GM12878 (cell line): Measurements from ENCODE around the gene CALD1. TPM values are rescaled to one million over a fixed set of nuclear protein-coding genes. Genes with fewer than 3 reads are reported as not detected.

Experiments used
- ATAC-seq: fragments of 200-7000 bp; cut with Tn5 transposase; 3 replicates; pipeline ENCODE4 v1.9.1; 2020; ENCODE audit warnings: mild to moderate bottlenecking, moderate library complexity
- BruUV-seq: library from RNA; stranded (reverse); fragments of 400-500 nt; replicated peaks from 2 replicates; lab custom pipeline; 2021; lab: Mats Ljungman, UMichigan
- CTCF ChIA-PET: fragments of 300-600 bp; sonication (Branson Sonifier 250); formaldehyde crosslinking; extraction: SDS; loops from one replicate; lab custom pipeline; 2021; ENCODE audit warnings: inconsistent platforms; lab: Yijun Ruan, JAX
- POLR2A ChIA-PET: fragments of 350-600 bp; formaldehyde crosslinking; extraction: SDS; loops from one replicate; lab custom pipeline; 2021; ENCODE audit warnings: inconsistent platforms; lab: Charles Lee
- RAD21 ChIA-PET: fragments of 300-600 bp; sonication (Branson Sonifier 250); formaldehyde crosslinking; loops from one replicate; lab custom pipeline; 2023; ENCODE audit warnings: antibody characterized with exemption; ENCODE audit not compliant: unreplicated experiment; lab: Charles Lee
- SMC1A ChIA-PET: fragments of 300-600 bp; sonication (Branson Sonifier 250); formaldehyde crosslinking; loops from one replicate; lab custom pipeline; 2023; ENCODE audit not compliant: unreplicated experiment, uncharacterized antibody; lab: Charles Lee
- DNase-seq: peaks from one replicate; pipeline ENCODE4 v3.0.0-alpha.2; 2011; ENCODE audit warnings: low read depth, low spot score
- FAIRE-seq: peaks from 3 replicates; lab custom pipeline; 2011; peaks lifted over from hg19 to GRCh38; lab: Jason Lieb, UNC
- H2AFZ ChIP-seq: 2 replicates; pipeline ENCODE4 v1.6.0; 2011; ENCODE audit warnings: low read depth, low read length, control low read depth; ENCODE audit not compliant: control insufficient read depth
- H3K27ac ChIP-seq: 2 replicates; pipeline ENCODE4 v1.5.1; 2011; ENCODE audit warnings: control low read depth; ENCODE audit not compliant: control insufficient read depth, insufficient read depth
- H3K27me3 ChIP-seq, 2 experiments: replicated peaks in 1 of 2; 2 replicates each; pipeline versions ENCODE4 v1.6.0 to v1.6.1; 2011; ENCODE audit warnings: low read length in 1 of 2; ENCODE audit not compliant: control insufficient read depth in 2 of 2, insufficient read depth in 2 of 2
- H3K36me3 ChIP-seq, 2 experiments: 2 replicates each; pipeline ENCODE4 v1.5.1; 2011; ENCODE audit warnings: low read length in 1 of 2; ENCODE audit not compliant: control insufficient read depth in 2 of 2, insufficient read depth in 2 of 2
- H3K4me1 ChIP-seq: 2 replicates; pipeline ENCODE4 v1.6.1; 2011; ENCODE audit warnings: mild to moderate bottlenecking, low read length, moderate library complexity, mixed read lengths; ENCODE audit not compliant: control insufficient read depth, insufficient read depth
- H3K4me2 ChIP-seq: 2 replicates; pipeline ENCODE4 v1.6.0; 2011; ENCODE audit warnings: control low read depth; ENCODE audit not compliant: control insufficient read depth, insufficient read depth
- H3K4me3 ChIP-seq: fragments of 200-600 bp; sonication (generic); 2 replicates; pipeline ENCODE4 v1.5.1; 2016
- H3K79me2 ChIP-seq: 2 replicates; pipeline ENCODE4 v1.6.0; 2011; ENCODE audit warnings: low read length; ENCODE audit not compliant: control insufficient read depth, insufficient read depth
- H3K9ac ChIP-seq: 2 replicates; pipeline ENCODE4 v1.8.0; 2011; ENCODE audit warnings: low read length, control low read depth, mixed read lengths; ENCODE audit not compliant: control insufficient read depth, insufficient read depth
- H3K9me3 ChIP-seq: replicated peaks from 3 replicates; pipeline ENCODE4 v1.5.1; 2011; ENCODE audit warnings: mild to moderate bottlenecking, low read length; ENCODE audit not compliant: control insufficient read depth, insufficient read depth
- H4K20me1 ChIP-seq: 2 replicates; pipeline ENCODE4 v1.6.0; 2011; ENCODE audit not compliant: control insufficient read depth, insufficient read depth
- ATF3 ChIP-seq: IDR thresholded peaks from 2 replicates; pipeline ENCODE4 v1.6.1; 2011; ENCODE audit warnings: low read depth, mild to moderate bottlenecking, low read length, moderate library complexity, borderline replicate concordance; ENCODE audit errors: extremely low read depth
- BCL3 ChIP-seq: IDR thresholded peaks from 2 replicates; pipeline ENCODE4 v1.6.1; 2011; ENCODE audit warnings: borderline replicate concordance, low read depth, mild to moderate bottlenecking, moderate library complexity, low read length; ENCODE audit not compliant: insufficient read depth, poor library complexity, severe bottlenecking
- CREM ChIP-seq: IDR thresholded peaks from 2 replicates; pipeline ENCODE4 v1.6.1; 2014; ENCODE audit warnings: antibody characterized with exemption, low read depth
- FOS ChIP-seq: IDR thresholded peaks from 3 replicates; pipeline ENCODE4 v1.6.1; 2011; ENCODE audit warnings: borderline replicate concordance; ENCODE audit not compliant: insufficient read length; ENCODE audit errors: extremely low read depth
- MEF2A ChIP-seq: IDR thresholded peaks from 2 replicates; pipeline ENCODE4 v1.6.1; 2011; ENCODE audit warnings: low read depth, mild to moderate bottlenecking, low read length, moderate library complexity; ENCODE audit not compliant: insufficient read depth
- PAX5 ChIP-seq: IDR thresholded peaks from 2 replicates; pipeline ENCODE4 v1.6.1; 2011; ENCODE audit warnings: low read depth, low read length, borderline replicate concordance
- RAD21 ChIP-seq: IDR thresholded peaks from 2 replicates; pipeline ENCODE4 v1.6.1; 2011; ENCODE audit warnings: mild to moderate bottlenecking, low read depth, low read length, moderate library complexity; ENCODE audit not compliant: insufficient read depth
- RB1 ChIP-seq: fragments of 450-650 bp; formaldehyde crosslinking; IDR thresholded peaks from 2 replicates; pipeline ENCODE4 v1.6.1; 2017; ENCODE audit warnings: mild to moderate bottlenecking, borderline replicate concordance
- SIN3A ChIP-seq: IDR thresholded peaks from 2 replicates; pipeline ENCODE4 v1.6.1; 2012; ENCODE audit warnings: low read depth, low read length, improper control_type of control experiment
- SIX5 ChIP-seq: IDR thresholded peaks from 2 replicates; pipeline ENCODE4 v1.6.1; 2011; ENCODE audit warnings: mild to moderate bottlenecking, low read depth, low read length, moderate library complexity; ENCODE audit not compliant: severe bottlenecking
- SMC3 ChIP-seq: IDR thresholded peaks from 2 replicates; pipeline ENCODE4 v1.6.1; 2011; ENCODE audit warnings: low read length, improper control_type of control experiment, borderline replicate concordance
- ZBTB40 ChIP-seq: fragments of 450-650 bp; IDR thresholded peaks from 2 replicates; pipeline ENCODE4 v1.6.1; 2016; ENCODE audit warnings: mild to moderate bottlenecking, moderate library complexity, borderline replicate concordance
- WGBS: methylation state at CpG from one replicate; pipeline ENCODE4 v1.1.6; 2016; ENCODE audit warnings: low lambda C conversion rate; ENCODE audit not compliant: insufficient replicate concordance, insufficient coverage; ENCODE audit errors: missing lambda C conversion rate; 5-methylcytosine and 5-hydroxymethylcytosine counted together
- in situ Hi-C: fragments of 300-500 bp; cut with MboI; formaldehyde crosslinking; loops from 9 replicates; pipeline ENCODE4 v1.14.3; 2018; ENCODE audit warnings: mixed read lengths
- intact Hi-C: fragments of 100-400 bp; cut with micrococcal nuclease; formaldehyde crosslinking; loops from one replicate; pipeline ENCODE4 v1.14.2; 2022; ENCODE audit not compliant: unreplicated experiment
- polyA plus RNA-seq, 11 experiments: library from polyadenylated mRNA; depleted of rRNA in 4 of 11; unstranded in 6 of 11; stranded (reverse) in 5 of 11; fragments of >200 nt; fragmentation: Nextera tagmentation in 4 of 11; fragmentation: Illumina TruSeq in 1 of 11; extraction: Ambion mirVana in 4 of 11; extraction: Trizol in 1 of 11; gene quantifications; 1 replicate in 1 of 11; 2 replicates in 10 of 11; pipeline versions ENCODE4 v1.2.1 to v1.2.3, GENCODE V29; 2011 to 2016; ENCODE audit warnings: inconsistent platforms in 2 of 11, missing spikeins in 2 of 11, low read depth in 1 of 11
- total RNA-seq, 4 experiments: library from RNA; depleted of rRNA in 3 of 4; stranded (reverse); fragments of >200 nt in 3 of 4; fragmentation: Illumina TruSeq in 1 of 4; extraction: Trizol in 1 of 4; gene quantifications; 2 replicates each; pipeline versions ENCODE4 v1.2.1 to v1.2.3, GENCODE V29; 2013 to 2021
- TF ChIP-seq, protein P1 (sequence below): fragments of 450-650 bp; formaldehyde crosslinking; IDR thresholded peaks from 2 replicates; pipeline ENCODE4 v1.5.0; 2022; ENCODE audit warnings: mild to moderate bottlenecking, missing genetic modification characterization

The CALD1 gene
- total and polyA plus RNA-seq, 10 of the 15 experiments (the other 5 are each of a cell fraction or from before 2014, with no cell fraction given), result 0.03 to 1.3 (median 0.22) TPM

DNA sequence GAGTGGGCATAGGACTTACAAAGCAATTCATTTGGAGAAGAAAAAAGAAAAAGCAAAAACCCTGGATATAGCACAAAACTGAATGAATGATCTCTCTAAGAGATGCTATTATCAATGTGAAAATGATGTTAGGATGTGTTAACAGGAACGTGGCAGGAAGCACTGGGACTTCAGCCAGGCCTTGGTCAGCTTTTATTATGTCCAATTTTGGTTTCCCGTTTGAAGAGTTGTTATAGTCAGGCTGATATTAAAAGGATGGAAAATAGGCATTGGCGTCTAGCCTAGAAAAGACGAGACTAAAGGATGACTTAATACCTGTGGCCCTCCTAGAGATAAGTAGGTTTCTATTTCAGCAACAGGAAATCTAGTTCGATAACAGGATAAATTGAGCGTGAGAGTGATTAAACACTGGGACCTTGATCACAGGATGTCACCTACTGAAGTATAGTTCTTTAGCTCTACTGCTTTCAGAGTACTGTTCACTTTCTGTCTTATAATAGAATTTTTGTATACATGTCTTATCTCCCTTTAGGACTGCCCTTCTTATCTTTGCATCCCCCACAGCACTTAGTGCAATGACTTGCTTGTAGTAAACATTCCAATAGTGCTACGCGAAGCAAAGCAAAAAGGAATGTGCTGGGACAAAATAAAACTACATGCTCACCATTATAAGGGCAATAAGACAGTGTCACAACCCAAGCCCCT, 107.1 kb downstream of the CALD1 start:
- WGBS, result 49% methylated on average over 8 of the region's 8 CpGs
- Histone ChIP-seq H4K20me1 (no peaks in the 10 kb centered on the region), H3K79me2 (no peaks in the 10 kb centered on the region), H3K4me1 (no peaks in the 10 kb centered on the region), H2AFZ (no peak overlapping the region), H3K4me2 (no peak overlapping the region), H3K9me3 (no peaks in the 10 kb centered on the region), H3K4me3 (no peak overlapping the region), H3K36me3 (no peaks in the 10 kb centered on the region), H3K27me3 (no peaks in the 10 kb centered on the region), H3K9ac (no peak overlapping the region), H3K27ac (no peak overlapping the region)
- ChIA-PET CTCF (interaction anchor here (0.8 kb wide), 1 partner anchor 969 kb away, joined by 6 read pairs; no protein-coding TSS in a partner anchor), POLR2A (interaction anchor here (1.2 kb wide), 1 partner anchor 20 kb away, joined by 3 read pairs; no protein-coding TSS in a partner anchor), RAD21 (interaction anchor here (1.3 kb wide), 1 partner anchor 10 kb away, joined by 4 read pairs; no protein-coding TSS in a partner anchor), SMC1A (interaction anchor here (1.0 to 1.3 kb wide), 2 partner anchors 57 to 59 kb away, joined by 3 to 4 read pairs; no protein-coding TSS in a partner anchor)
- no peak for FAIRE-seq
- in situ Hi-C loops, result no loop called here
- ATAC-seq, result no peak
- DNase-seq, result no peak
- BruUV-seq, result no TSS peak
- intact Hi-C loops, result no loop called here
- no peak for TF ChIP-seq SMC3
- TF ChIP-seq ZBTB40, result no peak
- no peak for TF ChIP-seq BCL3
- TF ChIP-seq RB1, result no peak
- TF ChIP-seq CREM, result no peak
- TF ChIP-seq FOS, result no peak
- TF ChIP-seq, protein P1, sequence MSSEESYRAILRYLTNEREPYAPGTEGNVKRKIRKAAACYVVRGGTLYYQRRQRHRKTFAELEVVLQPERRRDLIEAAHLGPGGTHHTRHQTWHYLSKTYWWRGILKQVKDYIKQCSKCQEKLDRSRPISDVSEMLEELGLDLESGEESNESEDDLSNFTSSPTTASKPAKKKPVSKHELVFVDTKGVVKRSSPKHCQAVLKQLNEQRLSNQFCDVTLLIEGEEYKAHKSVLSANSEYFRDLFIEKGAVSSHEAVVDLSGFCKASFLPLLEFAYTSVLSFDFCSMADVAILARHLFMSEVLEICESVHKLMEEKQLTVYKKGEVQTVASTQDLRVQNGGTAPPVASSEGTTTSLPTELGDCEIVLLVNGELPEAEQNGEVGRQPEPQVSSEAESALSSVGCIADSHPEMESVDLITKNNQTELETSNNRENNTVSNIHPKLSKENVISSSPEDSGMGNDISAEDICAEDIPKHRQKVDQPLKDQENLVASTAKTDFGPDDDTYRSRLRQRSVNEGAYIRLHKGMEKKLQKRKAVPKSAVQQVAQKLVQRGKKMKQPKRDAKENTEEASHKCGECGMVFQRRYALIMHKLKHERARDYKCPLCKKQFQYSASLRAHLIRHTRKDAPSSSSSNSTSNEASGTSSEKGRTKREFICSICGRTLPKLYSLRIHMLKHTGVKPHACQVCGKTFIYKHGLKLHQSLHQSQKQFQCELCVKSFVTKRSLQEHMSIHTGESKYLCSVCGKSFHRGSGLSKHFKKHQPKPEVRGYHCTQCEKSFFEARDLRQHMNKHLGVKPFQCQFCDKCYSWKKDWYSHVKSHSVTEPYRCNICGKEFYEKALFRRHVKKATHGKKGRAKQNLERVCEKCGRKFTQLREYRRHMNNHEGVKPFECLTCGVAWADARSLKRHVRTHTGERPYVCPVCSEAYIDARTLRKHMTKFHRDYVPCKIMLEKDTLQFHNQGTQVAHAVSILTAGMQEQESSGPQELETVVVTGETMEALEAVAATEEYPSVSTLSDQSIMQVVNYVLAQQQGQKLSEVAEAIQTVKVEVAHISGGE, result no peak
- no peak for TF ChIP-seq RAD21
- TF ChIP-seq SIX5, result no peak
- no peak for TF ChIP-seq ATF3
- no peak for TF ChIP-seq SIN3A
- TF ChIP-seq MEF2A, result no peak
- no peak for TF ChIP-seq PAX5
